IMR-90 (cell line): ENCODE data around the gene EDIL3. TPM values are rescaled to one million over a fixed set of nuclear protein-coding genes. Genes with fewer than 3 reads are reported as not detected.

Source experiments
- ATAC-seq: fragments of 200-7000 bp; cut with Tn5 transposase; 2 replicates; pipeline ENCODE4 v1.9.1; 2020; ENCODE audit warnings: low read depth, mild to moderate bottlenecking, moderate library complexity
- BruUV-seq: library from RNA; stranded (reverse); fragments of 400-500 nt; replicated peaks from 2 replicates; lab custom pipeline; 2021; lab: Mats Ljungman, UMichigan
- CTCF ChIA-PET: fragments of 300-600 bp; formaldehyde crosslinking; extraction: SDS; loops from one replicate; lab custom pipeline; 2021; ENCODE audit warnings: antibody characterized with exemption; lab: Yijun Ruan, JAX
- POLR2A ChIA-PET: fragments of 300-600 bp; sonication (Branson Sonifier 250); formaldehyde crosslinking; loops from one replicate; lab custom pipeline; 2022; ENCODE audit warnings: antibody characterized with exemption; ENCODE audit not compliant: unreplicated experiment; lab: Charles Lee
- DNase-seq: peaks from one replicate; pipeline ENCODE4 v3.0.0; 2013
- H2AFZ ChIP-seq: replicated peaks from 2 replicates; pipeline ENCODE3; 2013; ENCODE audit warnings: low read length, mild to moderate bottlenecking; ENCODE audit not compliant: poor library complexity
- H2AK5ac ChIP-seq: 2 replicates; pipeline ENCODE4 v1.6.1; 2013; ENCODE audit warnings: low read depth, low read length, inconsistent platforms
- H2AK9ac ChIP-seq: replicated peaks from 2 replicates; pipeline ENCODE3; 2013; ENCODE audit warnings: mild to moderate bottlenecking, low read depth, low read length, moderate library complexity; ENCODE audit not compliant: poor library complexity
- H2BK120ac ChIP-seq: 2 replicates; pipeline ENCODE4 v1.6.1; 2013; ENCODE audit warnings: low read depth, low read length, inconsistent platforms
- H2BK15ac ChIP-seq: 3 replicates; pipeline ENCODE4 v1.6.1; 2013; ENCODE audit warnings: low read depth, low read length, inconsistent platforms
- H2BK20ac ChIP-seq: 2 replicates; pipeline ENCODE4 v1.6.1; 2013; ENCODE audit warnings: low read depth, mild to moderate bottlenecking, inconsistent platforms, low read length, moderate library complexity
- H2BK5ac ChIP-seq: 2 replicates; pipeline ENCODE4 v1.6.1; 2013; ENCODE audit warnings: mild to moderate bottlenecking, low read depth, low read length, inconsistent platforms; ENCODE audit not compliant: poor library complexity, severe bottlenecking
- H3K14ac ChIP-seq: replicated peaks from 2 replicates; pipeline ENCODE4 v1.6.1; 2013; ENCODE audit warnings: low read depth, low read length, inconsistent platforms
- H3K18ac ChIP-seq: 2 replicates; pipeline ENCODE4 v1.6.1; 2013; ENCODE audit warnings: low read depth, low read length, control low read depth
- H3K23ac ChIP-seq: 2 replicates; pipeline ENCODE4 v1.6.1; 2013; ENCODE audit warnings: low read depth, low read length, inconsistent platforms
- H3K27ac ChIP-seq: 2 replicates; pipeline ENCODE4 v1.5.1; 2013; ENCODE audit warnings: mild to moderate bottlenecking, control low read depth, low read length; ENCODE audit not compliant: insufficient read depth
- H3K27me3 ChIP-seq: 2 replicates; pipeline ENCODE4 v1.6.1; 2013; ENCODE audit warnings: low read length; ENCODE audit not compliant: control insufficient read depth, insufficient read depth
- H3K36me3 ChIP-seq: 2 replicates; pipeline ENCODE4 v1.6.1; 2013; ENCODE audit warnings: low read length, mixed read lengths; ENCODE audit not compliant: control insufficient read depth, insufficient read depth
- H3K4ac ChIP-seq: 2 replicates; pipeline ENCODE4 v1.6.1; 2013; ENCODE audit warnings: low read depth, low read length, inconsistent platforms
- H3K4me1 ChIP-seq: 2 replicates; pipeline ENCODE4 v1.6.1; 2013; ENCODE audit warnings: low read length, mixed read lengths; ENCODE audit not compliant: control insufficient read depth, insufficient read depth
- H3K4me2 ChIP-seq: 2 replicates; pipeline ENCODE4 v1.6.1; 2013; ENCODE audit warnings: low read depth, mild to moderate bottlenecking, control low read depth, low read length, moderate library complexity
- H3K4me3 ChIP-seq: 2 replicates; pipeline ENCODE4 v1.5.1; 2013; ENCODE audit warnings: low read depth, mild to moderate bottlenecking, control low read depth, low read length, moderate library complexity; ENCODE audit not compliant: insufficient read depth
- H3K56ac ChIP-seq: 2 replicates; pipeline ENCODE4 v1.6.1; 2013; ENCODE audit warnings: low read length, inconsistent platforms; ENCODE audit not compliant: insufficient read depth; ENCODE audit errors: extremely low read depth
- H3K79me1 ChIP-seq, 2 experiments: 2 replicates each; pipeline ENCODE4 v1.6.1; 2013; ENCODE audit warnings: low read length in 2 of 2, inconsistent platforms in 1 of 2, low read depth in 1 of 2
- H3K9ac ChIP-seq: 2 replicates; pipeline ENCODE4 v1.6.1; 2013; ENCODE audit warnings: low read depth, low read length, control low read depth
- H3K9me1 ChIP-seq: 2 replicates; pipeline ENCODE4 v1.6.1; 2013; ENCODE audit warnings: low read length, inconsistent platforms; ENCODE audit not compliant: insufficient read depth
- H3K9me3 ChIP-seq: 2 replicates; pipeline ENCODE4 v1.6.1; 2013; ENCODE audit warnings: low read length; ENCODE audit not compliant: control insufficient read depth, insufficient read depth
- H4K20me1 ChIP-seq: 2 replicates; pipeline ENCODE4 v1.6.1; 2013; ENCODE audit warnings: low read length, inconsistent platforms; ENCODE audit not compliant: insufficient read depth
- H4K5ac ChIP-seq: 2 replicates; pipeline ENCODE4 v1.6.1; 2013; ENCODE audit warnings: mild to moderate bottlenecking, low read depth, low read length, control low read depth
- H4K8ac ChIP-seq, 2 experiments: 2 replicates each; pipeline ENCODE4 v1.6.1; 2013; ENCODE audit warnings: low read depth in 2 of 2, low read length in 2 of 2, control low read depth in 1 of 2, inconsistent platforms in 1 of 2
- H4K91ac ChIP-seq: 2 replicates; pipeline ENCODE4 v1.6.1; 2013; ENCODE audit warnings: low read depth, low read length, inconsistent platforms; ENCODE audit not compliant: insufficient read depth
- MAZ ChIP-seq: IDR thresholded peaks from 2 replicates; pipeline ENCODE4 v1.6.1; 2012; ENCODE audit warnings: low read depth, mild to moderate bottlenecking, low read length, improper control_type of control experiment, moderate library complexity, borderline replicate concordance
- POLR2A ChIP-seq: IDR thresholded peaks from 2 replicates; pipeline ENCODE4 v1.6.1; 2012; ENCODE audit warnings: mild to moderate bottlenecking, low read depth, low read length
- RAD21 ChIP-seq: IDR thresholded peaks from 2 replicates; pipeline ENCODE4 v1.6.1; 2012; ENCODE audit warnings: low read length, improper control_type of control experiment
- WGBS, 2 experiments: methylation state at CpG; one replicate each; pipeline versions ENCODE4 v1.1.5 to v1.1.7; 2013; ENCODE audit warnings: missing lambda C conversion rate in 2 of 2; ENCODE audit not compliant: insufficient read length in 1 of 2; ENCODE audit errors: extremely low coverage in 2 of 2; 5-methylcytosine and 5-hydroxymethylcytosine counted together
- dilution Hi-C: fragments of 300-500 bp; cut with HindIII; formaldehyde crosslinking; loops from one replicate; pipeline ENCODE4 v1.14.3; 2018; ENCODE audit warnings: low sequenced_read_pairs; ENCODE audit not compliant: unreplicated experiment
- in situ Hi-C: fragments of 300-500 bp; cut with MboI; formaldehyde crosslinking; loops from 3 replicates; pipeline ENCODE4 v1.14.3; 2019; ENCODE audit warnings: low sequenced_read_pairs, inconsistent platforms, mixed read lengths
- intact Hi-C: fragments of 100-400 bp; cut with micrococcal nuclease; formaldehyde crosslinking; loops from 2 replicates; pipeline ENCODE4 v1.10.0; 2022
- polyA plus RNA-seq, 3 experiments: library from polyadenylated mRNA; depleted of rRNA; stranded (reverse); fragments of >200 nt; gene quantifications; 2 replicates each; pipeline ENCODE4 v1.2.3, GENCODE V29; 2012; ENCODE audit warnings: low replicate concordance in 1 of 3
- total RNA-seq: library from RNA; depleted of rRNA; stranded (reverse); fragments of >200 nt; gene quantifications from 2 replicates; pipeline ENCODE4 v1.2.3, GENCODE V29; 2012

EDIL3 gene
- total and polyA plus RNA-seq, 2 of the 4 experiments (the other 2 are of a cell fraction) = 55.5 to 82.8 TPM

DNA sequence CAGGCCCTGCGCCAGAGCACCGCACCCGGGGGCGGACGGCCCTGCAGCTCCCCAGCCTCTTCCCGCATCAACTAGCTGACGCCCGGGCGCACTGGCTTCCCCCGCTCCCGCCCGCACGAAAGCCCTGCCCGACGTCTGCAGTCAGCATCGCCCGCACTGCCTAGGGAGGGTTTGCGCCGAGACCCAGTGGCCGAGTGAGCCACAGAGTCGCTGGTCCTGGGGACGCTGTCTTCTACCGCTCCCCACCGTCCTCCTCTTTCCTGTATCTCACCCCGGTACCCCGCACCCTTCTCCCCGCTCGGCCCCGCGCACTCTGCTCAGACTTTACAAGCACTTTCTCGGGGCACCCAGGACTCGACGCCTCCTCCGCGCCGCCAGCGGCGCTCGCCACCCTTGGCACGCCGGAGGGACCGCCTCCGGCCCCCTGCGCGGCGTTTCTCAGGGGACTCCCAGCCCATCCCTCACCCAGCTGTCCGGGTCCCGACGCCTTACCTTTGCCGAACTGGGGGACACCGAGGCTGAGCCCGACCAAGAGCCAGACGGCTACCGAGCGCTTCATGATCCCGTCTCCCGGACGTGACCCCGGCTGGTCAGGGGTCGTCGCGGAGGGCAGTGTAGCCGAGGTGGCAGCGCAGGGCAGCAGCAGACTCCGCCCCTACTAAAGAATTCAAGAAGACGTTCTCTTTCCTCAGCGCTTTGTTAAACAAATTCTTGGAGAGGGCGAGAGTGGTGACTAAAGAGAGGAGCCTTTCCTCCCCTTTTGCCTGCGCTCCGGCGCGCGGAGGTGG is 670 bp downstream of the EDIL3 start:
- intact Hi-C loops (loop anchor here (1.0 to 10.0 kb wide), 5 partner anchors 109 to 665 kb away; no protein-coding TSS in a partner anchor), dilution Hi-C loops (no loop called here), in situ Hi-C loops (no loop called here)
- ATAC-seq (peak; percentile 52), DNase-seq (peak; percentile 70)
- 0% methylated on average over 22 of the region's 73 CpGs; no CpG with 5 or more reads in 1 of the 2 experiments for WGBS, 2 experiments
- H3K9ac ChIP-seq = peak overlapping the region; percentile 82
- H3K4me3 ChIP-seq = peak overlapping the region; percentile 92
- peak overlapping the region; percentile 47; the same call in 1 of the 2 replicates for H4K5ac ChIP-seq
- H4K8ac ChIP-seq = peak overlapping the region; percentile 55 to 85
- no TSS peak for BruUV-seq
- peak overlapping the region; percentile 77 for H3K23ac ChIP-seq
- peak overlapping the region; percentile 89 for H2AK9ac ChIP-seq
- peak overlapping the region; percentile 96 for H3K4me2 ChIP-seq
- peak overlapping the region; percentile 96 for H2AFZ ChIP-seq
- peak overlapping the region; percentile 90 for H3K56ac ChIP-seq
- H2AK5ac ChIP-seq = peak overlapping the region; percentile 64; the same call in 1 of the 2 replicates
- H3K4ac ChIP-seq = peak overlapping the region; percentile 92
- no peak for TF ChIP-seq RAD21
- peak; percentile 0; the same call in 1 of the 2 replicates for TF ChIP-seq MAZ
- TF ChIP-seq POLR2A = peak; percentile 55; the same call in 1 of the 2 replicates
- H2BK15ac ChIP-seq = peak overlapping the region; percentile 60; the same call in 1 of the 3 replicates
- ChIA-PET POLR2A (interaction anchor here (0.6 to 0.7 kb wide), 2 partner anchors 53 to 87 kb away, joined by 3 to 5 read pairs; no protein-coding TSS in a partner anchor), CTCF (no interaction called here)
- peak overlapping the region; percentile 82 for H2BK120ac ChIP-seq
- peak overlapping the region; percentile 94 for H2BK5ac ChIP-seq
- no peaks in the 10 kb centered on the region for H4K20me1 ChIP-seq
- H3K14ac ChIP-seq = peak overlapping the region; percentile 87
- peaks cover 3% of the 10 kb centered on the region for H3K4me1 ChIP-seq
- peaks cover 10 to 24% of the 10 kb centered on the region in 2 experiments for H3K79me1 ChIP-seq
- H3K9me3 ChIP-seq = no peaks in the 10 kb centered on the region
- H3K36me3 ChIP-seq = no peaks in the 10 kb centered on the region
- H2BK20ac ChIP-seq = peak overlapping the region; percentile 63
- H3K27me3 ChIP-seq = no peaks in the 10 kb centered on the region
- peak overlapping the region; percentile 87 for H3K27ac ChIP-seq
- peak overlapping the region; percentile 92 for H3K18ac ChIP-seq
- peak overlapping the region; percentile 94 for H4K91ac ChIP-seq
- no peaks in the 10 kb centered on the region for H3K9me1 ChIP-seq
